HG02943 (cell line): ENCODE data around the gene SHROOM3.
"Not testable (repeated sequence)": the region's sequence is repeated elsewhere in the genome, so short reads cannot be mapped to it uniquely, and the experiment has no call there.

Experiments
- ATAC-seq: cut with Tn5 transposase; IDR thresholded peaks from one replicate; pipeline ENCODE4 v1.9.1; 2021; ENCODE audit warnings: mild to moderate bottlenecking, low read depth, moderate library complexity; ENCODE audit not compliant: unreplicated experiment

The SHROOM3 gene

DNA sequence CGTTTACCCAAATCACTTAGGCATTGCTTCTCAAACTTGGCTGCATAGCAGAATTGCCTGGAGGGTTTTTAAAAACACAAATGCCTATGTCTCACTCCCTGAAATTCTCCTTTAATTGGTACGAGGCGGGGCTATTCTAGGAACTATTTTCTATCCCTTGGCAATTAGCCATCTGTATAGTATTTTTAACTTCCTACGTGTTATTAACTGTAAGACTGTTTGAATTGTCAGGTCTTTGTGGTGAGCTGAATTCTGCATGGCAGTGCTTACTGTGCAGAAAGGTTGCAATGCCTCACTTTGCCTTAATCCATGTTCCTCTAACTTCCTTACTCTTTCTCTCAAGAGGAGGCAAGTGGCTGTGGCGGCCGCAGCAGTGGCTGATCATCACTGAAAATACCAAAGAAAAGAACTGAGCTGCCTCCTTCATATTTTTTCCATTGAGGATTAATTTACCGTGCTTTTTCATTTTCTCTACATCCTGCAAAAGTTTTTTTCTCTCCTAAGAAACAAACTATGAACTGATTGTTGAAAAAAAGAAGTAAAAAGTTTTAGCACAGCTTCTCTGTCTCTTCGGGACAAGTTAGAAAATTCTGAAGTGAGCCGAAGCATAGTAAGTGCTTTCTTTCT, at the start of gene SHROOM3:
Gene SHROOM3 (plus strand): TSS at position 329 of the 627 bp plus-strand sequence. CDS start 824 bp downstream, outside the sequence.
- no peak for ATAC-seq

DNA sequence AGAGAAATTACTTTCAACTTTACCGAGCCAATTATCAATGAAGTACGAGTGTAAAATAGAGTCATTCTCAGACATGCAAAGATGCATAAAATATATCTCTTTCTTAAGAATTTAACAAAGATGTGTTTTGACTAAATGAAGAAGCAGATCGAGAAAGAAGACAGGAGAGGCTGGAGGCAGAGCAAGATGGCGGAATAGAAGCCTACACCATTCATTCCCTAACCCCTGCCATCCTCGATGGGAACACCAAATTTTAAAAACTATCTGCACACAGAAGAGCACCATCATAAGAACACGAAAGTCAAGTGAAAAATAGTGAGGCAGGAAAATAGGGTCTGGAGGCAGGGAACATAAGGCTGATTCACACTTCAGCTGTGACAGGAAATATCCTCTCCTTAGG, 49.1 kb upstream of the SHROOM3 start:
- ATAC-seq: no peak

DNA sequence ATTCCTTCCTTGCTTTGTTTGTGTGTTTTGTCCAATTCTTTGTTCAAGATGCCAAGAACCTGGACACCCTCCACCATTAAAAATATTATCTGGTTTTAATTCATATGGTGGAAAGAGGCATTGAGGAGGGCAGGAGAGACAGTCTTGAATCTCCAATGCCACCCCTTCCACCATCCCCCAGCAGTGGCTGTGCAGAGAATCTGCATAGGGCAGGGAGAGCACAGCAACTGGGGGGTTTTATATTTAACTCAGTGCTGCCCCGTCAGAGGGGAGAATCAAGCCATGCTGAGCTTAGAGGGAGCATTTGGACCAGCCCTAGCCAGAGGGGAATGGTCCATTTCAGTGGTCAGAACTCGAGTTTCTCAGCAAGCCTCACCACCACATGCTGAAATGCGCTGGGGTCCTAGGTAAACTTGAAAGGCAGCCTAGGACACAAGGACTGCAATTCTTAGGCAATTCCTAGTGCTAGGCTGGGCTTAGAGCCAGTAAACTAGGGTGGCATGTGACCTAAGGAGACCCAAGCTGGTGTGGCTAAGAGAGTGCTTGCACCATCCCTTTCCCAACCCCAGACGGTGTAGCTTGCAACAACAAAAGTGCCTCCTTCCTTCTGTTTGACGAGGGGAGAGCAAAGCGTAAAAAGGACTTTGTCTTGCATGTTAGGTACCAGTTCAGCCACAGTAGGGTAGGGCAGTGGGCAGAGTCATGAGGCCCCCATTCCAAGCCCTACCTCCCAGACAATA, 48.3 kb upstream of the SHROOM3 start:
- no peak for ATAC-seq

DNA sequence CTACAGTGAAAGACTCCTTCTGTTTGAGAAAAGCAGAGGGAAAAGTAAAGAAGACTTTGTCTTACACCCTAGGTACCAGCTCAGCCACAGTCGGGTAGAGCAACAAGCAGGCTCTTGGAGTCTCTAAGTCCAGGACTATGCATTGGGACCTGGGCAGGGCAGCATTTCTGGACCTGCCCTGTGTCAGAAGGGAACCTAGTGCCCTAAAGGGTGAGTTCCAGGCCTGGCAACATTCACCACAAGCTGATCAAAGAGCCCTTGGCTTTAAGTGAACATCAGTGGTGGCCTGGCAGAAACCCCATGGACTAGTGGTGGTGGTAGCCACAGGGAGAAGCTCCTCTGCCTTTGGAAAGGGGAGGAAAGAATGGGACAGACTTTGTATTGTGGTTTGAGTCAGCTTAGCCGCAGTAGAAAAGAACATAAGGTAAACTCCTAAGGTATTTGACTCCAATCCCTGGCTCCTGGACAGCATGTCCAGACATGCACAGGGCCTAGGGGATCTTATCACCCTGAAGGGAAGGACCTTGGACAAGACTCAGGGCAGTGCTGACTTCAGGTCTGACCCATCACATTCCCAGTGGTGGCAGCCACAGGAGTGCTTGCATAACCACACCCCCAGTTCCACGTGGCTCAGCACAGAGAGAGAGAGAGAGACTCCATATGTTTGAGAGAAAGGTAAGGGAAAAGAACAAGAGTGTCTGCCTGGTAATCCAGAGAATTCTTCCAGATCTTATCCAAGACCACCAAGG, 46.7 kb upstream of the SHROOM3 start:
- ATAC-seq: no peak

DNA sequence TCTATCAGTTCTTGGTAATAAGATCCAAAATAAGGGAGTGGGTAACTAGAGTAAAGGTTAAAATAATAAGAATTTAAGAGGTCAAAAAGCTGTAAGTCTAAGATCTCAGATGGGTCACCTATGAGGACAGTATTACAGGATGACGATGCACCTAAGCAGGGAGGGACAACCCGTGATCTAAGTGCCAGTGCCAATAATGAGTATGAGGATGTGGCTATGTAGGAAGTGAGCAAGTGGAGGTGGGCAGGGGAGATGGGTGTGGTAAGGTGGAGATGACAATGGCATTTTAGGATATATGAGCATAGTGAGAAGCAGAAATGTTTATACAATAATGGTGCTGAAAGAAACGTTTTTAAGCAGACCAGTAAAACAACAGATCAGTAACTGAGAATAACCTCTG, 33.4 kb upstream of the SHROOM3 start:
- no peak for ATAC-seq

DNA sequence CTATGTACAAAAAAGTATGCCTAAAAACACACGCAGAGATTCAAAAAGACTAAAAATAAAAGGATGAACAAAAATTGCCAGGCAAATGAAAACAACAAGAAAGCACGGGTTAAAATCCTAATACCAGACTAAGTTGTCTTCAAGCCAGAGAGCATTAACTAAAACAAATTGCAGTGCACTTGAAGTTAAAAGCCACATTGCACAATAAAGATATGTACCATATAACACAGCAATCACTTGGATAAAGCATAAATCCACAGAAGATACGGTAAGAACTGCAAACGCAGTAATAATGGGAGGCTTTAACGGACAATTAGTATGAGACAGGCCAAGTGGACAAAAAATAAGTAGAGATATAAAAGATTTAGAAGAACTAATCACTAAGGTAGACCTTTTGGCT, 28.9 kb upstream of the SHROOM3 start:
- no peak for ATAC-seq

DNA sequence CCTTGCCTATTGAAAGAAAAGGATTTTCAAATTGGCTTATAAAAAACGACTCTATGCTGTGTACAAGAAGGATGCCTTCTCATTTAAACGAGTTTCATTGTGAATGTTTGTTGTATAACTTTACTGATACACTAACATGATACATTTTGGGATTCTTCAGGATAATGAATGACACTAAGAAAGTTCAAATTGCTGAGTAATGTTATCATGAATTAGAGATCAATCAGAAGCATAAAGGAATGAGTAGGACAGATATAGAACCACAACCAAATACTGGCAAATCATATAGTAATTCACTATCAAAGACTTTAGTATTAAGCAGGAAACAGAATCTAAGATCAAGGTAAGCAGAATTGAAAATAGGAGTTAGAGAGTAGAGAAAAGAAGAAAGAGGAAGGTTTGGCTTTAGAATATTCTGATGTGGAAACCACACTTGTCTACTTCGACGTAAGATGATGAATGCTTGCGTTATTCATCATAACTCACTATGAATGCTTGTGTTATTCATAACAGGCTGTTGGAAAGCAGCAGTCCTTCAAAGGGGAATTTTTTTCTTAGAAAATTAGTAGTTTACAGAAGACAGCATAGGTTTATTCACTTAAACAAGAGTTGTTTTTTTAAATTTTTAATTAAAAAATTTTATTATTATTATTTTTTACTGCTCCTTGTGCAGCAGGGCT, 27.4 kb upstream of the SHROOM3 start:
- ATAC-seq: no peak

DNA sequence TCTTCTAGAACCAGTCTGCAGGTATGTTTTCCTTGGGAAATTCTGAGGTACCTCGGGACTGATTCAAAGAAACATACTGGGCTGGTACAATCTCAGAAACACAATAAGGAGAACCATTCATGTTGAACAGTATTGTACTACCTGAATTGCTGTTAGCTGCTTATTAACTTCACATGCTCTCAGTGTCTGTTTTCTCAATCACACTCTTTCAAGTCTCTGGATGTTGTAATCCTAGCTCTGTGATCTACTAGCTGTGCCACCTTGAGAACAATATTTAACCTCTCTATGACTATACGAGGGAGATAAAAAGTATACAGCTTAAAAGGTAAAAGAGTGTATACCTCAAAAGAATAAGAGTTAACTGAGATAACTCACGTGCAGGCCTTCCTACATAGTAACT, 24.4 kb upstream of the SHROOM3 start:
- no peak for ATAC-seq

DNA sequence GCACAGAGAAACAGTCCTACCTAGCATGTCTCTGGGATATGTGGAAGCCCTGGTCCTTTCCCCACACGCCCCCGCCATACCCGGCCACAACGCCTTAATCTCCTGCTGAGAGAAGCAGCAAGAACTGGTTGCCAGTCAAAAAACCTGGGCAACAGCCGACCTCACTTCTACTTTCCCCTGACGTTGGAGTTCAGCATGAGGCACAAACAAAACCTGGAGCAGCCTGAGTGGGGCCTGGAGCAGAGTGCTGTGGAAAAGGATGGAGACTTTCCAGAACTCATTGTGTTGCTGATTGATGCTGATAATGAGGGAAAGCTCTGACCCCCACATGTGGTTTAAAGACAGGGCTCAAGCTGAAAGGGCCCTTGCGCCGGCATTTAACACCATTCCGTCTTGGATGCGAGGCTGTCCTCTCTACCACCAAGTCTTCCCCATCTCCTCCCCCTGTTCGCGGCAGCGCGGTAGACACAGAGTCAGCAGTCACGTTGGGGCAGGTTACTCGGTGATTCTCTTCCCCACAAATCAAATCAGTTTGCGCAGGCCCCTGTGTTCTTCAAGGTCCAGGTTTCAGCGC, 14.8 kb upstream of the SHROOM3 start:
- ATAC-seq: no peak

DNA sequence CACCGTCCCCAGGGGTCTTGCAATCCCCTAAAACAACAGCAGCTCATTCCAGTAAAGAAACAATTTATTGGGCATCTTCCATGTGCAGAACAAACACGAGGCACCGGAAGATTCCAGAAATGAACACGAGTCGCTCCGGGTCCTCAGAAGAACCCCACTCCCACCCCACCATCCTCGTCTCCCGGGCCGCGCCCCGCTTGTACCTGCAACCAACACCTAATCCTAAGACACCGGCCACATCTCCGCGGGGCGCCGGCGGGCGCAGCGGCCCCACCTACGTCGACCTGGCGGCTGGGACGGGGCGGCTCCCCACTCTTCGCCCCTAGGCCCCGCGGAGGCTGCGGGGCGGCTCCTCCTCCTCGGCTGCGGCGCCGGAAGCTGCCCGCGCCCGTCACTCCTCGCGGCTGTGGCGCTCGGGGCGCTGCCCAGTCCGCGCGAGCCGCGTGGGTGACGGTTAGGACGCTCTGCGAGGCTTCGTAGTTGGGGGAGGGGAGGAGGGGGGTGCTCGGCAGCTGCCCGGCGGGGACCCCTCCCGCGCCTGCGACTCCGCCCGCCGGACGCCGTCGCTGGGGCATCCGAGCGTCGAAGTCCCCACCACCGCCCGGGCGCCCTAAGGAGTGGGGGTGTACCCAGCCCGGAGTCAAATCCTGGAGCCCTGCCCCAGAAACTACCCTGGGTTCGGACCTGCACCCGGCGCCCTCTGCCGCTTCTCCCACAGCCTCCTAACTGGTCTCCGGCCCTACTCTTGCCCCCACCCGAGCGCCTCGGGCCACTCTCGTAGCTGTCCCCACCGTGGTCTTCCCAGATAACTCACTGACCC, 14.1 kb upstream of the SHROOM3 start, which contains the start of gene CCDC158:
Gene CCDC158 (minus strand): TSS at position 380 of the 820 bp plus-strand sequence. CDS start 17,934 bp downstream, outside the sequence.
- ATAC-seq: no peak

DNA sequence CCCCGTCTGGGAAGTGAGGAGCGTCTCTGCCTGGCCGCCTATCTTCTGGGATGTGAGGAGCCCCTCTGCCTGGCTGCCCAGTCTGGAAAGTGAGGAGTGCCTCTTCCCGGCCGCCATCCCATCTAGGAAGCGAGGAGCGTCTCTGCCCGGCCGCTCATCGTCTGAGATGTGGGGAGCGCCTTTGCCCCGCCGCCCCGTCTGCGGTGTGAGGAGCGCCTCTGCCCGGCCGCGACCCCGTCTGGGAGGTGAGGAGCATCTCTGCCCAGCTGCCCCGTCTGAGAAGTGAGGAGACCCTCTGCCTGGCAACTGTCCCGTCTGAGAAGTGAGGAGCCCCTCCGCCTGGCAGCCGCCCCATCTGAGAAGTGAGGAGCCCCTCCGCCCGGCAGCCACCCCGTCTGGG, 11.9 kb upstream of the SHROOM3 start:
- not testable (repeated sequence) for ATAC-seq

DNA sequence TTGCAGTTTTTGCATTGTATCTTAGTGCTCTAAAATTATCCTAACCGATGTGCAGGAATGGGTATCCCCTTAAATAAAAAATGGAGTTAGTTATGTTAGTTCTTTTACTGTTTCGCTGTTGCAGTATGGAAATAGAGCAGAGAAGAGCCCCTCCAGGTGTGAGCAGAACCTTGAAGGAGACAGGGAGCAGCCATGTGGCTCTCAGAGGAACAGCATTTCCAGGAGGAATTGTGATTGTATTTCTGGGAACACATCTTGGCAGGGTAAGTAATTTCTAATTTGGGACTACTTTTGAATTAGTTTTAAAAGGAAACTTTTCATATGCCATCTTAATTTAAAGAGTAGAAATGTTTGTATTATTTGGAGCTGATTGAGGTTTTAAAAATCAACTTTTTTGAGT, 8.8 kb upstream of the SHROOM3 start:
- ATAC-seq: no peak

DNA sequence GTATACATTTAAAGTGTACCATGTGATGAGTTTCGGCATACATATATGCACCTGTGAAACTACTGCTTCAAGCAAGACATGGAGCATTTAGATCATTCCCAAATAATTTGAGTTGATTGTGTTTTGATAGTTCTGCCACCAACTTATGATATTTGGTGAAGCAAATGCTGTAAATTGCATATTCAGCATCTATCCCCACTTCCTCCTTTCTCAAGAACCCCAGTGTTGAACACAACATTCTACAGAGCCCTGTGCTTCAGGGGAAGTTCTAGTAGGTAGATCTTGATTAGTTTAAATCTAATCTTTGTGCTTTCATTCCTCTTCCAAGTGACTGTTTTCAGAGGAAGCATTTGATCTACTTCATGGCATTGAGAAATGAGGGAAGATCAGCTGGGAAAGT, 5.4 kb upstream of the SHROOM3 start:
- ATAC-seq: no peak

DNA sequence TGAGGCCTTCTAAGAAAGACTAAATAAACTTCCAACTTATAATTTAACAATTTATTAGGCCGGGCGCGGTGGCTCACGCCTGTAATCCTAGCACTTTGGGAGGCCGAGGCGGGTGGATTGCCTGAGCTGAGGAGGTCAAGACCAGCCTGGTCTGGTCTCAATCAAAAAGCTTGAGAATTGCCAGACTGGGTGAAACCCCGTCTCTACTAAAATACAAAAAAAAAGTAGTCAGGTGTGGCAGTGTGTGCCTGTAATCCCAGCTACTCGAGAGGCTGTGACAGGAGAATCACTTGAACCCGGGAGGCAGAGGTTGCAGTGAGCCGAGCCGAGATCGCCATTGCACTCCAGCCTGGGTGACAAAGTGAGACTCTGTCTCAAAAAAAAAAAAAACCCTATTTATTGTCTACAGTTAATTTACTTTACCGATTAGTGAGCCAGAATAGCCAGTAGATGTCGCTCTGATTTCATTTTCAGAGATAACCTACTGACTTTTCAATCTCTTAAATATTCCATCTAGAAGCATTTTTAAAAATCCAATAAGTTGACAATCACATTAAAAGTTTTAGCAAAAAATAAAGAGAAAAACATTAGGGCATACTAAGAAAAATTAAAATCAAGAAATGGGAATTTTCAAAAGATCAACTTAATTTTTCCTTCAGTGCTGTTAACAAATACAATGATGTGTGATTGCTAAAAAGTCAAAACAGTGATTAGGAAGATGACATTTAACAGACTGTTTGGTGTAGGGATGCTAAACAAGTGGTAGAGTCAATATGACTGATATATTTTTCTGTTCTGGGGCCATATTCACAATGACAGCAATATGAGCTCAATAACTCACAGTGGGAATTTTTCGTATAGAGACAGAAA, 4.3 kb upstream of the SHROOM3 start:
- ATAC-seq: no peak

DNA sequence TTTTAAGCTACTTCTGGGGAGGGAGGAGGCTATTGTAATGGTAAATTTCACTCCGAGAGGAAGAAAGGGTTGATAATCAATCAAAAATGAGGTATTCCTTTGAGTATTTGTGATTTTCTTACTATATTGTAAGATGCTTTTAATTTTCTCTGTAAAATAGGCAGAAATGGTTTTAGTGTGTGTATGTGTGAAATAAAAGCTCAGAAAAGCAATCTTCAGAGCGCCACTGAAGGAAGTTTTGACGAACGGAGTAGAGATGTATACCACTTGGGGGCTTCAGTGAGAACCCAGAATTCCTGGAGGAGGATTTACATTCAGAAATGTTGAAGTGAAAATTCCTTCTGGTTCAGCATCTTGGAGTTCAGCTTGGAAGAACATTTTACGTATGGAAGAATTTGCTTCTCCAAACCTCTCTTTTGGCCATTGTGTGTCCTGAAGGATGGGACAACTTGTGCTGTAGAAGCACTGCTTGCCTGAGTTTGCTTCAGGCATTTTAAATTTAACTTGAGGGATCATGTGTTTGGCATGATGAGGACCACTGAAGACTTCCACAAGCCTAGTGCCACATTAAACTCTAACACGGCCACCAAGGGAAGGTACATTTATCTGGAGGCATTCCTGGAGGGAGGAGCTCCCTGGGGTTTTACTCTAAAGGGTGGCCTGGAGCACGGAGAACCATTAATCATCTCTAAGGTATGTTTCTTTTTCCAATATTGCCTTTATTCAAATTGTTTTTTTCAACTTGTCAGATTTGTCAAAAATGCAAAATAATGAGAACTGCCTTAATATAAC, 695 bp downstream of the SHROOM3 start:
- ATAC-seq: no peak

DNA sequence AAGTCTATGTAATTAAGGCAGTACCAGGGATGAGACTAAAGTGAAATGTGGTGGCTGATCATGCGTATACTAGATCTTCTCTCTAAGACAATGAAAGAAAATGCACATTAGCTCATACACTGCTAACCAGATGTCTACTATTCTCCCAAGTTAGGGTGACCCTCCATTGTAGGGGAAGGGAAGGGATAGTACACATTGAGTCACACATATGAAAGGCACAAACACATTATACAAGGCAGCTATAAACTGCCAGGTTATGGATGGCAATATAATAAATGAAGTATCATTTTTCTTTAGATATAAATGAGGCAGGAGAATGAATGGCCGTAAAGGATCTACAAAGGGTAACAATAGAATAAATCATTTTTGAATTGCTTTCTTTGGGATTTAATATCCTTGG, 4.5 kb downstream of the SHROOM3 start:
- no peak for ATAC-seq

DNA sequence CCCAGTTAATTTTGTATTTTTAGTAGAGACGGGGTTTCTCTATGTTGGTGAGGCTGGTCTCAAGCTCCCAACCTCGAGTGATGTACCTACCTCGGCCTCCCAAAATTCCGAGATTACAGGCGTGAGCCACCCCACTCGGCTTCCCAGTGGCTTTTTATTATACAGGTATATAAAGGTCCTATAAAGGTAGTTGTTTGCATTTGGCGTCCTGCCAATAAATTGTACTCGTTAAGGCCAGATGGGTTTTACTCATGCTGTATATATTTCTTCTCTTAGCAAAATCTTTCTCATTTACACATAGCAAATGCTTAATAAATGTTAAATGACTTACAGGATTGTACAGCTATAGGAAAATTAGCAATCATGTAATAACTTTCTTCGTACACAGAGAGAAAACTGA, 6.9 kb downstream of the SHROOM3 start:
- ATAC-seq: no peak

DNA sequence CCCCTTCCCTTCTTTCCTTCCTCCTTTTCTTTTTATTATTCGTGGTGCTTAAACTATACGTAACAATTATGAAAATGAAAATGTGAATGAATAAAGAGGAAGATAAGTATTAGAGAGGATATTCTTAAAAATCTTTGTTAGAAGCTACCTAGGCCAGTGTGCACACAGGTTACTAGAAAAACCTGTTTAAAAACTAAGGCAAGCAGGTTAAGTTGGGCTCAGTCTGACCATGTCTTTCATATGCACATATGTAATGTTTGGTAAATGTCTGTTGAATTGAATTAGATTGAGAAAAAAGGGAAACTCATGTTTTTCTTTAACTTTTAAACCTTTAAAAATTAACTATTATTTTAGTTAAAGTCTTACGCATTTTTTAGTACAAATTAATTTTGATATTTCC, 7.8 kb downstream of the SHROOM3 start:
- ATAC-seq: no peak
